Measurements from ENCODE around the gene CPED1. TPM values are rescaled to one million over a fixed set of nuclear protein-coding genes. Genes with fewer than 3 reads are reported as not detected.
"Not testable (repeated sequence)": the region's sequence is repeated elsewhere in the genome, so short reads cannot be mapped to it uniquely, and the experiment has no call there.

The CPED1 gene
- total RNA-seq, 3 donors from 2014 or later (not counting 1 experiment from before 2014, with no cell fraction given), result 0.50 to 1.3 (median 0.96) TPM

DNA sequence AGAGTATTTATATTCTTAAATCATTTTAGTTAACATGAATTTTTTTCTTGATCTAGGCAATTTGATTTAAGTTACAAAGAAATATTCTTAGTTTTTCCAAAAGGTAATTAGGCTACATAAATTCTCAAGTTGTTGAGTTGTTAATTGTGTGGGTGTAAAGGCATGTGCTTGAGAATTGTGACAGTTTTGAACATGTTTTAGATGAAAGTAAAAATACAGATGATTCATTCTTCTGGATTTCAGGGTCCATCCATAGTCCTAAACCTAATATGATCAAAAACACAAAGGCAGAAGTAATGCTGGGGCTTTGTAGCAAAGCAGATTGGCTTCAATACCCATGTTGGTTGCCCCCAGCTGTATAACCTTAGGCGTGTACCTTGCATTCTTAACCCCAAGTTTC lies 127.9 kb downstream of the CPED1 start:
- Mint-ChIP-seq H3K36me3 (no peaks in the 10 kb centered on the region), H3K27ac (no peak overlapping the region), H3K4me1 (no peaks in the 10 kb centered on the region), H3K4me3 (no peak overlapping the region), H3K9me3 (no peaks in the 10 kb centered on the region), H3K27me3 (ENCODE audit: low read depth in 2 of 2) (no peaks in the 10 kb centered on the region)
- Histone ChIP-seq H3K27ac (ENCODE audit: low read length) (no peak overlapping the region), H3K36me3 (ENCODE audit: control insufficient read depth, insufficient read depth, low read length) (no peaks in the 10 kb centered on the region), H3K27me3 (ENCODE audit: control insufficient read depth, insufficient read depth, low read length) (peaks cover 2% of the 10 kb centered on the region), H3K4me1 (ENCODE audit: control insufficient read depth, insufficient read depth, low read length) (no peaks in the 10 kb centered on the region), H3K4me3 (ENCODE audit: low read length) (no peak overlapping the region), H3K9me3 (ENCODE audit: control insufficient read depth, insufficient read depth, low read length) (no peaks in the 10 kb centered on the region)
- intact Hi-C loops (cut with micrococcal nuclease), result no loop called here
- TF ChIP-seq, protein P1, sequence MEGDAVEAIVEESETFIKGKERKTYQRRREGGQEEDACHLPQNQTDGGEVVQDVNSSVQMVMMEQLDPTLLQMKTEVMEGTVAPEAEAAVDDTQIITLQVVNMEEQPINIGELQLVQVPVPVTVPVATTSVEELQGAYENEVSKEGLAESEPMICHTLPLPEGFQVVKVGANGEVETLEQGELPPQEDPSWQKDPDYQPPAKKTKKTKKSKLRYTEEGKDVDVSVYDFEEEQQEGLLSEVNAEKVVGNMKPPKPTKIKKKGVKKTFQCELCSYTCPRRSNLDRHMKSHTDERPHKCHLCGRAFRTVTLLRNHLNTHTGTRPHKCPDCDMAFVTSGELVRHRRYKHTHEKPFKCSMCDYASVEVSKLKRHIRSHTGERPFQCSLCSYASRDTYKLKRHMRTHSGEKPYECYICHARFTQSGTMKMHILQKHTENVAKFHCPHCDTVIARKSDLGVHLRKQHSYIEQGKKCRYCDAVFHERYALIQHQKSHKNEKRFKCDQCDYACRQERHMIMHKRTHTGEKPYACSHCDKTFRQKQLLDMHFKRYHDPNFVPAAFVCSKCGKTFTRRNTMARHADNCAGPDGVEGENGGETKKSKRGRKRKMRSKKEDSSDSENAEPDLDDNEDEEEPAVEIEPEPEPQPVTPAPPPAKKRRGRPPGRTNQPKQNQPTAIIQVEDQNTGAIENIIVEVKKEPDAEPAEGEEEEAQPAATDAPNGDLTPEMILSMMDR (IDR thresholded peaks at IDR 0.05), result no peak
- ATAC-seq, result no peak
- DNase-seq, result no peak
- no CpG with 5 or more reads among the region's 1 CpG for WGBS (ENCODE audit: insufficient coverage)

- Histone ChIP-seq H3K36me3 (ENCODE audit: control insufficient read depth, insufficient read depth, low read length) (no peaks in the 10 kb centered on the region), H3K27ac (ENCODE audit: low read length) (no peak overlapping the region), H3K9me3 (ENCODE audit: control insufficient read depth, insufficient read depth, low read length) (no peaks in the 10 kb centered on the region), H3K4me3 (ENCODE audit: low read length) (no peak overlapping the region), H3K27me3 (ENCODE audit: control insufficient read depth, insufficient read depth, low read length) (no peaks in the 10 kb centered on the region), H3K4me1 (ENCODE audit: control insufficient read depth, insufficient read depth, low read length) (no peaks in the 10 kb centered on the region)
- Mint-ChIP-seq H3K36me3 (no peaks in the 10 kb centered on the region), H3K27ac (no peak overlapping the region), H3K4me3 (no peak overlapping the region), H3K9me3 (no peaks in the 10 kb centered on the region), H3K4me1 (no peaks in the 10 kb centered on the region), H3K27me3 (ENCODE audit: low read depth in 2 of 2) (no peaks in the 10 kb centered on the region)
- TF ChIP-seq, protein P1 (IDR thresholded peaks at IDR 0.05), result no peak
- ATAC-seq (no peak), DNase-seq (no peak)
- intact Hi-C loops (cut with micrococcal nuclease), result no loop called here
- 95% methylated on average over 6 of the region's 9 CpGs for WGBS (ENCODE audit: insufficient coverage)
These were observed 130.5 kb downstream of the CPED1 start for GRCh38 chr7:121119047-121119446.

GRCh38 chr7:121123032-121123431 lies 134.5 kb downstream of the CPED1 start:
- no CpG with 5 or more reads among the region's 2 CpGs for WGBS (ENCODE audit: insufficient coverage)

GRCh38 chr7:121125454-121125853 lies 136.9 kb downstream of the CPED1 start:
- H3K4me3 Mint-ChIP-seq; ATAC-seq; H3K36me3 ChIP-seq (ENCODE audit: control insufficient read depth, insufficient read depth, low read length); H3K4me3 ChIP-seq (ENCODE audit: low read length); H3K36me3 Mint-ChIP-seq; H3K4me1 Mint-ChIP-seq; H3K9me3 Mint-ChIP-seq; H3K27ac ChIP-seq (ENCODE audit: low read length); H3K27me3 ChIP-seq (ENCODE audit: control insufficient read depth, insufficient read depth, low read length); intact Hi-C loops (cut with micrococcal nuclease); H3K27me3 Mint-ChIP-seq (ENCODE audit: low read depth in 2 of 2); H3K9me3 ChIP-seq (ENCODE audit: control insufficient read depth, insufficient read depth, low read length); DNase-seq; H3K27ac Mint-ChIP-seq; H3K4me1 ChIP-seq (ENCODE audit: control insufficient read depth, insufficient read depth, low read length): not testable (repeated sequence)
- 100% methylated on average over 1 of the region's 1 CpG for WGBS (ENCODE audit: insufficient coverage)

More at GRCh38 chr7:121123032-121123431, 134.5 kb downstream of the CPED1 start:
- Histone ChIP-seq H3K9me3 (ENCODE audit: control insufficient read depth, insufficient read depth, low read length) (no peaks in the 10 kb centered on the region), H3K27me3 (ENCODE audit: control insufficient read depth, insufficient read depth, low read length) (no peaks in the 10 kb centered on the region), H3K4me3 (ENCODE audit: low read length) (no peak overlapping the region), H3K27ac (ENCODE audit: low read length) (no peak overlapping the region), H3K4me1 (ENCODE audit: control insufficient read depth, insufficient read depth, low read length) (no peaks in the 10 kb centered on the region), H3K36me3 (ENCODE audit: control insufficient read depth, insufficient read depth, low read length) (no peaks in the 10 kb centered on the region)
- no peaks in the 10 kb centered on the region for H3K9me3 Mint-ChIP-seq
- intact Hi-C loops (cut with micrococcal nuclease), result no loop called here
- no peak overlapping the region for H3K4me3 Mint-ChIP-seq
- no peaks in the 10 kb centered on the region for H3K36me3 Mint-ChIP-seq
- H3K27me3 Mint-ChIP-seq (ENCODE audit: low read depth in 2 of 2), result no peaks in the 10 kb centered on the region
- ATAC-seq, result no peak
- no peak for DNase-seq
- no peaks in the 10 kb centered on the region for H3K4me1 Mint-ChIP-seq
- H3K27ac Mint-ChIP-seq, result no peak overlapping the region
- TF ChIP-seq, protein P1 (IDR thresholded peaks at IDR 0.05), result no peak

Data from natural killer cell (primary cell).